K562 (cell line): ENCODE data around the gene LRRC1. TPM values are rescaled to one million over a fixed set of nuclear protein-coding genes. Genes with fewer than 3 reads are reported as not detected.

Source experiments
- ATAC-seq: fragments of 200-7000 bp; cut with Tn5 transposase; 3 replicates; pipeline ENCODE4 v1.9.1; 2020; ENCODE audit warnings: moderate library complexity
- BruUV-seq: library from RNA; stranded (reverse); fragments of 400-500 nt; replicated peaks from 2 replicates; lab custom pipeline; 2021; lab: Mats Ljungman, UMichigan
- CTCF ChIA-PET: fragments of 300-600 bp; formaldehyde crosslinking; extraction: SDS; loops from one replicate; lab custom pipeline; 2021; ENCODE audit warnings: low intra/inter-chr PET ratio; lab: Yijun Ruan, JAX
- POLR2A ChIA-PET: fragments of 300-600, 350-650 bp; sonication (Branson Sonifier 250); formaldehyde crosslinking; extraction: SDS; loops from one replicate; lab custom pipeline; 2021; ENCODE audit warnings: antibody characterized with exemption, inconsistent platforms; lab: Yijun Ruan, JAX
- DNase-seq, 4 experiments: peaks; one replicate each; pipeline versions ENCODE4 v3.0.0 to v3.0.0-alpha.2; 2011 to 2018; ENCODE audit warnings: low spot score in 3 of 4, mixed read lengths in 3 of 4; ENCODE audit errors: extremely low read depth in 1 of 4
- FAIRE-seq: peaks from 2 replicates; lab custom pipeline; 2011; peaks lifted over from hg19 to GRCh38; lab: Jason Lieb, UNC
- H2AFZ ChIP-seq: 2 replicates; pipeline ENCODE4 v1.6.0; 2011; ENCODE audit warnings: low read depth, low read length, control low read depth, inconsistent platforms
- H3K27ac ChIP-seq: fragments of 200-600 bp; 3 replicates; pipeline ENCODE4 v1.8.0; 2011; ENCODE audit warnings: low read depth, mild to moderate bottlenecking, control low read depth, inconsistent platforms, low read length, moderate library complexity, mixed read lengths; ENCODE audit errors: extremely low read depth
- H3K27me3 ChIP-seq, 2 experiments: fragments of 300-600 bp in 1 of 2; 2 replicates in 1 of 2; 3 replicates in 1 of 2; pipeline versions ENCODE4 v1.6.0 to v1.8.0; 2011; ENCODE audit warnings: inconsistent platforms in 2 of 2, low read length in 2 of 2, mild to moderate bottlenecking in 1 of 2, mixed read lengths in 1 of 2, moderate library complexity in 1 of 2; ENCODE audit not compliant: control insufficient read depth in 2 of 2, insufficient read depth in 2 of 2
- H3K36me3 ChIP-seq: fragments of 300-600 bp; 3 replicates; pipeline ENCODE4 v1.8.0; 2011; ENCODE audit warnings: mild to moderate bottlenecking, low read length, inconsistent platforms; ENCODE audit not compliant: control insufficient read depth, insufficient read depth
- H3K4me1 ChIP-seq, 2 experiments: fragments of 200-600 bp in 1 of 2; replicated peaks in 1 of 2; 2 replicates in 1 of 2; 3 replicates in 1 of 2; pipeline versions ENCODE4 v1.5.1 to v1.8.0; 2011; ENCODE audit warnings: inconsistent platforms in 2 of 2, low read length in 2 of 2, mild to moderate bottlenecking in 1 of 2, mixed read lengths in 1 of 2, moderate library complexity in 1 of 2; ENCODE audit not compliant: control insufficient read depth in 2 of 2, insufficient read depth in 2 of 2
- H3K4me2 ChIP-seq: 2 replicates; pipeline ENCODE4 v1.6.1; 2011; ENCODE audit warnings: low read length, control low read depth, inconsistent platforms, mixed read lengths; ENCODE audit not compliant: insufficient read depth
- H3K4me3 ChIP-seq: fragments of 200-600 bp; sonication (generic), shearing (Covaris generic); 2 replicates; pipeline ENCODE4 v1.5.1; 2016; ENCODE audit warnings: control low read depth, inconsistent platforms
- H3K79me2 ChIP-seq: fragments of 200-600 bp; 3 replicates; pipeline ENCODE4 v1.8.0; 2011; ENCODE audit warnings: low read length, inconsistent platforms; ENCODE audit not compliant: control insufficient read depth, insufficient read depth
- H3K9ac ChIP-seq, 2 experiments: 2 replicates each; pipeline versions ENCODE4 v1.6.0 to v1.6.1; 2011; ENCODE audit warnings: low read depth in 2 of 2, low read length in 2 of 2, control low read depth in 1 of 2, inconsistent platforms in 1 of 2, mild to moderate bottlenecking in 1 of 2, mixed read lengths in 1 of 2; ENCODE audit not compliant: insufficient read depth in 1 of 2
- H3K9me1 ChIP-seq: one replicate; pipeline ENCODE4 v1.6.0; 2011; ENCODE audit warnings: inconsistent platforms, mild to moderate bottlenecking, low read length, moderate library complexity; ENCODE audit not compliant: control insufficient read depth, insufficient read depth
- H3K9me3 ChIP-seq: replicated peaks from 2 replicates; pipeline ENCODE4 v1.5.1; 2011; ENCODE audit warnings: low read depth, low read length, inconsistent platforms; ENCODE audit not compliant: control insufficient read depth, insufficient read depth
- H4K20me1 ChIP-seq: replicated peaks from 2 replicates; pipeline ENCODE4 v1.6.1; 2011; ENCODE audit warnings: low read length, inconsistent platforms, mixed read lengths; ENCODE audit not compliant: control insufficient read depth, insufficient read depth
- EHMT2 ChIP-seq: fragments of 450-650 bp; IDR thresholded peaks from 2 replicates; pipeline ENCODE4 v1.6.1; 2018; ENCODE audit warnings: antibody characterized with exemption
- HLTF ChIP-seq: fragments of 450-650 bp; IDR thresholded peaks from 2 replicates; pipeline ENCODE4 v1.6.1; 2016
- OTX1 ChIP-seq: fragments of 450-650 bp; formaldehyde crosslinking; IDR thresholded peaks from 2 replicates; pipeline ENCODE4 v1.4.0; 2022; ENCODE audit warnings: mild to moderate bottlenecking
- PRMT5 ChIP-seq: sonication (generic); formaldehyde crosslinking; IDR thresholded peaks from 2 replicates; pipeline ENCODE4 v1.5.0; 2020; ENCODE audit warnings: missing genetic modification reagents
- ZMIZ1 ChIP-seq, 2 experiments: fragments of 150-350 bp in 1 of 2; IDR thresholded peaks; 2 replicates each; pipeline ENCODE4 v1.6.1; 2012 to 2016; ENCODE audit warnings: low read depth in 2 of 2, low read length in 2 of 2, mild to moderate bottlenecking in 1 of 2, moderate library complexity in 1 of 2
- ZNF133 ChIP-seq: fragments of 250-450 bp; sonication (Bioruptor Pico); IDR thresholded peaks from 2 replicates; pipeline ENCODE4 v1.4.0; 2020; ENCODE audit warnings: mild to moderate bottlenecking
- ZNF140 ChIP-seq: fragments of 250-450 bp; sonication (Bioruptor Pico); IDR thresholded peaks from 2 replicates; pipeline ENCODE4 v1.8.0; 2021; ENCODE audit warnings: moderate library complexity, mild to moderate bottlenecking, inconsistent platforms
- ZNF507 ChIP-seq: conservative IDR thresholded peaks from 2 replicates; pipeline ENCODE4 v1.6.1; 2017; ENCODE audit warnings: missing genetic modification characterization, missing compliant biosample characterization
- ZZZ3 ChIP-seq: fragments of 450-650 bp; IDR thresholded peaks from 2 replicates; pipeline ENCODE4 v1.6.1; 2016; ENCODE audit warnings: antibody characterized with exemption, mild to moderate bottlenecking, moderate library complexity
- WGBS: fragments of 100-300 bp; shearing (Covaris generic); methylation state at CpG from one replicate; pipeline ENCODE4 v1.1.6; 2016; ENCODE audit warnings: low coverage, mixed read lengths; ENCODE audit not compliant: insufficient coverage; ENCODE audit errors: missing lambda C conversion rate; 5-methylcytosine and 5-hydroxymethylcytosine counted together
- in situ Hi-C: fragments of 300-500 bp; cut with MboI; formaldehyde crosslinking; loops from 4 replicates; pipeline ENCODE4 v1.15.0; 2018; ENCODE audit warnings: inconsistent platforms, mixed read lengths
- intact Hi-C: fragments of 100-400 bp; cut with micrococcal nuclease; formaldehyde crosslinking; loops from 2 replicates; pipeline ENCODE4 v1.14.2; 2022
- polyA plus RNA-seq, 8 experiments: library from polyadenylated mRNA; depleted of rRNA in 4 of 8; stranded (reverse) in 5 of 8; unstranded in 3 of 8; fragments of >200 nt; fragmentation: Nextera tagmentation in 2 of 8; fragmentation: Illumina TruSeq in 1 of 8; extraction: Ambion mirVana in 2 of 8; extraction: Trizol in 1 of 8; gene quantifications; 2 replicates each; pipeline versions ENCODE4 v1.2.1 to v1.2.3, GENCODE V29; 2011 to 2014; ENCODE audit warnings: inconsistent platforms in 1 of 8, missing spikeins in 1 of 8
- total RNA-seq, 7 experiments: library from RNA; depleted of rRNA in 6 of 7; stranded (reverse); fragments of >200 nt in 6 of 7; fragmentation: Illumina TruSeq in 2 of 7; extraction: Trizol in 2 of 7; gene quantifications; 2 replicates each; pipeline versions ENCODE4 v1.2.1 to v1.2.3, GENCODE V29; 2011 to 2021; ENCODE audit warnings: low replicate concordance in 1 of 7
- TF ChIP-seq, protein P1 (sequence below): fragments of 450-650 bp; conservative IDR thresholded peaks from 2 replicates; pipeline ENCODE4 v1.6.1; 2016; ENCODE audit warnings: missing genetic modification characterization, low read depth, mild to moderate bottlenecking, missing compliant biosample characterization, moderate library complexity

Gene LRRC1
- total and polyA plus RNA-seq, 9 of the 15 experiments (the other 6 are each of a cell fraction or from before 2014, with no cell fraction given), result not detected

- TF ChIP-seq ZMIZ1 (IDR thresholded peaks at IDR 0.05; ENCODE audit: low read depth in 2 of 2, low read length in 2 of 2), result no peak
Measured at GRCh38 chr6:53840027-53840426, 45.2 kb downstream of the LRRC1 start (continued).

GRCh38 chr6:53845280-53846195 lies 50.7 kb downstream of the LRRC1 start:
- peaks cover 0 to 5% of the 10 kb centered on the region in 2 experiments; a peak in 1 of 5 replicates for H3K27me3 ChIP-seq
- in situ Hi-C loops, result no loop called here
- H3K9me3 ChIP-seq, result no peaks in the 10 kb centered on the region
- H3K27ac ChIP-seq, result no peak overlapping the region
- 13% methylated on average over 9 of the region's 9 CpGs for WGBS
- DNase-seq (no peak), ATAC-seq (no peak)
- no peak overlapping the region for H3K9ac ChIP-seq
- BruUV-seq, result no TSS peak
- CTCF ChIA-PET, result no interaction called here
- no peak overlapping the region for H3K4me3 ChIP-seq
- intact Hi-C loops, result no loop called here
- no peaks in the 10 kb centered on the region for H3K4me1 ChIP-seq
- H4K20me1 ChIP-seq, result no peaks in the 10 kb centered on the region
- no peaks in the 10 kb centered on the region for H3K9me1 ChIP-seq
- H3K36me3 ChIP-seq, result no peaks in the 10 kb centered on the region
- TF ChIP-seq EHMT2 (no peak), PRMT5 (CRISPR knock-in tag) (no peak), OTX1 (CRISPR knock-in tag) (no peak), ZNF507 (tag) (no peak), ZNF140 (CRISPR knock-in tag) (no peak), HLTF (no peak), ZZZ3 (no peak), ZNF133 (CRISPR knock-in tag) (no peak)
- TF ChIP-seq, protein P1, sequence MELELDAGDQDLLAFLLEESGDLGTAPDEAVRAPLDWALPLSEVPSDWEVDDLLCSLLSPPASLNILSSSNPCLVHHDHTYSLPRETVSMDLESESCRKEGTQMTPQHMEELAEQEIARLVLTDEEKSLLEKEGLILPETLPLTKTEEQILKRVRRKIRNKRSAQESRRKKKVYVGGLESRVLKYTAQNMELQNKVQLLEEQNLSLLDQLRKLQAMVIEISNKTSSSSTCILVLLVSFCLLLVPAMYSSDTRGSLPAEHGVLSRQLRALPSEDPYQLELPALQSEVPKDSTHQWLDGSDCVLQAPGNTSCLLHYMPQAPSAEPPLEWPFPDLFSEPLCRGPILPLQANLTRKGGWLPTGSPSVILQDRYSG (tag), result no peak
- TF ChIP-seq, all 486 proteins: peak for 0
- H3K4me2 ChIP-seq, result no peak overlapping the region
- no peaks in the 10 kb centered on the region for H3K79me2 ChIP-seq
- POLR2A ChIA-PET, result no interaction called here
- no peak overlapping the region for H2AFZ ChIP-seq
- FAIRE-seq, result no peak
